GM21723 (cell line): Measurements from ENCODE around the gene BIN1.

Experiments used
- ATAC-seq: cut with Tn5 transposase; IDR thresholded peaks from one replicate; pipeline ENCODE4 v1.9.1; 2021; ENCODE audit warnings: mild to moderate bottlenecking, moderate library complexity; ENCODE audit not compliant: unreplicated experiment

Gene BIN1

GRCh38 chr2:127000937-127001336, 106.0 kb downstream of the BIN1 start:
- ATAC-seq, result no peak

- no peak for ATAC-seq
Measured at GRCh38 chr2:127000194-127000593, 106.8 kb downstream of the BIN1 start.

GRCh38 chr2:126999106-126999756, 107.7 kb downstream of the BIN1 start:
- ATAC-seq, result no peak

- ATAC-seq, result no peak
Measured at GRCh38 chr2:126998486-126998885, 108.5 kb downstream of the BIN1 start.
